Hematopoietic multipotent progenitor cell treated with erythropoietin and hydrocortisone succinate and interleukin-3 and kit ligand, for 17 days (in vitro differentiated cells): ENCODE results near the gene DPP9.
"Not testable (repeated sequence)": the region's sequence is repeated elsewhere in the genome, so short reads cannot be mapped to it uniquely, and the experiment has no call there.

Experiments used
- DNase-seq: peaks from one replicate; pipeline ENCODE4 v3.0.0-alpha.2; 2015; ENCODE audit warnings: low spot score

Gene DPP9

DNA sequence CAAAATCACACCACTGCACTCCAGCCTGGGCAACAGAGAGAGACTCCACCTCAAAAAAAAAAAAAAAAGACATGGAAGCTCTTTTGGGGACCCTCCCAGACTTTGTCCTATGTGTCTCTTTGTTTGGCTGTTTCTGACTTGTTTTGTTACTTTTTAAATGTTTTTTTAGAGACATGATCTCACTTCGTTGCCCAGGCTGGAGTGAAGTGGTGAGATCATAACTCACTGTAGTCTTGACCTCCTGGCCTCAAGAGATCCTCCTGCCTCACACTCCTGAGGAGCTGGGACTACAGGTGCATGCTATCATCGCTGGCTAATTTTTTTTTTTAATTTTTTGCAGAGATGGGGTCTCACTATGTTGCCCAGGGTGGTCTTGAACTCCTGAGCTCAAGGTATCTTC lies 16.4 kb upstream of the DPP9 start:
- DNase-seq: no peak

GRCh38 chr19:4738734-4739133 lies 15.1 kb upstream of the DPP9 start:
- no peak for DNase-seq

- DNase-seq: no peak
These were observed 14.4 kb upstream of the DPP9 start for GRCh38 chr19:4737955-4738600.

DNA sequence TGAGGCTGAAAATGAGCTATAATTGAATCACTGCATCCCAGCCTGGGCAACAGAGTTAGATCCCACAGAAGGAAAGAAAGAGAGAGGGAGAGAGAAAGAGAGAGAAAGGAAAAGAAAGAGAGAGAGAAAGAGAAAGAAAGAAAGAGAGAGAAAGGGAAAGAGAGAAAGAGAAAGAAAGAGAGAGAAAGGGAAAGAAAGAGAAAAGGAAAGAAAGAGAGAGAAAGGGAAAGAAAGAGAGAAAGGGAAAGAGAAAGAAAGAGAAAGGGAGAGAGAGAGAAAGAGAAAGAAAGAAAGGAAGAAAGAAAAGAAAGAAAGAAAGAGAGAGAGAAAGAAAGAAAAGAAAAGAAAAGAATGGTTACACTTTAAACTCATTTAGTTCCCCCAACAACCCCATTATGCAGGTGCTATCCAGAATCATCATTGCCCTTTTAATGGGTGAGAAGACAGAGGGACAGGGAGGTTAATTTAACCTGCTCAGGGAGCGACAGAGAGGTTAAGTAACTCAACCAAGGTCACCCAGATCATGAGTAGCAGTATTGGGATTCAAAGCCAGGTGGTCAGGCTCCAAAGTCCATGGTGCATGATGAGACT lies 10.2 kb upstream of the DPP9 start:
- DNase-seq: no peak

DNA sequence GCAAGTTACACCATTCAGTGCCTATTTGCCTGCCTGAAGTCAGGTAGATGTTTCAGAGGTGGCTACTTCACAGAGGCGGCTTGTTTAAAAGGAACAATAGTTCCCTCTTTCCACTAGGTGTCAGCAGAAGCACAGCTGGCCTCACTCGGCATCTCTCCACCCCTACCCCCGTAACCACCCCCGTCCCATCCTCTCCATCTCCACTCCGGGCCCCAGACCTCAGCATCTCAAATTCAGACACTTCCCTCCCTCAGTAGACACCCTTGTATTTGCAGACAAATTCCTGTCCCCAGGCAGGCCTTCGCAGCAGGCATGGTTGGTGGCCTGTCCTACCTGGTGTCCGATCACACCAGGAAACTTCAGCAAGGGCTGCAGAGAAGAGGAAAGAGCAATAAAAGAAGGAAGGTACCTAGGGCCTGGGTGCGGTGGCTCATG lies 9.1 kb upstream of the DPP9 start:
- DNase-seq: peak; percentile 44

GRCh38 chr19:4730740-4731171 lies 7.1 kb upstream of the DPP9 start:
- peak; percentile 63 for DNase-seq

- DNase-seq: no peak
These were observed 5.2 kb upstream of the DPP9 start for GRCh38 chr19:4728871-4729270.

- peak; percentile 16 for DNase-seq
These were observed 709 bp downstream of the DPP9 start for GRCh38 chr19:4722671-4723594.

DNA sequence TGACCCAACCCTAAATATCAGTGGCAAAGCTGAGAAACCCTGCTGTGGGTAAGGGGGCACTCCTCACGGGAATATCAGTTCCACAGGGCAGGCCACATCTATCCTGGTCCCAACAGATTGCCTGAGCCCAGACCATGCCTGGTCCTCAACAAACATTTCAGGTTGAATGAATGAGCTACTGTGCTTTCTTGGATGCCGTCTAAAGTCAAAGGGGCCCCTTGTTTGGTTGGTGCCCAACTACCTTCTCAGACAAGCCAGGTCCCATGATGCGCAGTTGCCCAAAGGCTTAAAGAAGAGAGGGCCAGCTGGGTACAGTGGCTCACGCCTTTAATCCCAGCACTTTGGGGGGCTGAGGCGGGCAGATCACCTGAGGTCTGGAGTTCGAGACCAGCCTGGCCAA lies 2.4 kb downstream of the DPP9 start:
- DNase-seq: no peak

DNA sequence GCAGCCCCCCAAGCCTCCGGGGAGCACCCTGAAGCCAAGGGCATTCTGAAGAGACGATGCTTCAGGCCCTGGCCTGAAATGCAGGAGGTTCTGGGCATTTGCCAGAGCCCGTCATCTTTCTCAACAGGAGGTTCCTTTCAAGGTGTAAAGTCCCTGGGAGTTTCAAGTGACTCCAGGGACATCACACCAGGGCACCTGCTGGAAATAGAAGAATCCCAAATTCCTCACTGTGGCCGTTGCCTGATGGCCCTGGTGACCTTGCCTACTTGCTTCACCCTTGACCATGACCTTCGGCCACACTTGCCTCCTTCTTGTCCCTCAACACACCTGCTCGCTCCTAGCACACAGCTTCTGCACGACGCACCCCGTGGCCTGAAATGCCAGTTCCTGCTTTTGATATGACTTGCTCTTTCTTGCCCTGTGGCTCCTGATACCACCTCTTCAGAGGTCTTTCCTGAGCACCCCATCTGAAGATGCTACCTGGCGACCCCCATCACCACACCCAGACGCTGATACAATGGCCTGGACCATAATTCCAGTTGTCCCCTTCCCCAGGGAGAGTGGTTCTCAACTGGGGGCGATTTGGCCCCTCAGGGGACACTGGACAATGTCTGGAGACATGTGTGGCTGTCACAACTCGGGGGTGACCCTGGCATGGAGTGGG lies 3.5 kb downstream of the DPP9 start:
- no peak for DNase-seq

- DNase-seq: no peak
These were observed 4.2 kb downstream of the DPP9 start for GRCh38 chr19:4719499-4719866.

DNA sequence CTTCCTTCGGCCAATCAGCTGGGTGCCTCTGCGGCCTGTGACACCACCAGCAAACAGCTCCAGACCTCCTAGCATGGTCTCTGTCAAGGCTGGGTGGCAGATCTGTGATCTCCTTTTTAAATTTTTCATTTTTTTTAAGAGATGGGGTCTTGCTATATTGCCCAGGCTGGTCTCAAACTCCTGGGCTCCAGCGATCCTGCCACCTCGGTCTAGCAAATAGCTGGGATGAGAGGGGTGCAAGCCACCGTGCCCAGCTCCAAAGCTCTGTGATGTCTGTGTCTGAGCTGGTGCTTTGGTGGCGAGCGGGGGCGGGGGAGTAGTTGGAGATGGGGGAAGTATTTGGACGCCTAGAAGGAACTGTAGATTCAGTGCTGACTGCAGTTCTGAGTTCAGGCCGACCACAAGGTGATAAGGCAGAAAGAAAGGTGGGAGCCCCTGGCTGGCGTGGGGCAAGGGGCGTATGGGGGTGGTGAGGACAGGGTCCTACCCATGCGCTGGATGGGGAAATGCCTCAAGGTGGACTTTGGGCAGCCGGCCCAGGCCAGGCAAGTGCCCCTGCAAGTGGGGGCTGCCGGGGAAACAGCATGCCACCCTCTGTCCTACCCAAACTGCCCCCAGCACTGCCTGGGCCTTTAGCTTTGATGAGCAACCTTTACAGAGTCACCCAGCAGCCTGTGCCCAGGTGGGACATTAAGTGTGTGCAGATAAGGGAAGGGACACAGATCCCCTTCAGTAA lies 5.5 kb downstream of the DPP9 start:
- DNase-seq: no peak

- no peak for DNase-seq
These were observed 6.3 kb downstream of the DPP9 start for GRCh38 chr19:4717191-4717965.

GRCh38 chr19:4715529-4716221 lies 8.0 kb downstream of the DPP9 start:
- no peak for DNase-seq

- not testable (repeated sequence) for DNase-seq
These were observed 8.5 kb downstream of the DPP9 start for GRCh38 chr19:4715178-4715528.

DNA sequence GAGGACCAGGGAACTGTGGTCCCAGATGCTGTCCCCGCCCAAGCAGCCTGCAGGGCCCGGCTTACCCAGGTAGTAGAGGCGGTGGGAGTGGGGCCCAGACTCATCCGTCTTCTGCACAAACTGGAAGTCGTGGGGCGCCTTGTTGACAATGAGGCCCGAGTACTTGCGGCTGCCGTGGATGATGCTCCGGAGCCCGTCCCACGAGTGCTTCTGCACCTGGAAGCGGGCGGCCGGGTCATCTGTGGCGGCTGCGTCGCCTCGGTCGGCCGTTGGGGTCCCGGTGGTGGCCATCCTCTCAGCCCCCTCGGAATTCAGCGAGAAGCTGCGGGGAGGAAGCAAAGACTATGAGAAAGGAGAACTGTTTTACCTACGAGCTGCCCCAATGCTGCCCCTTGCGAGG lies 9.6 kb downstream of the DPP9 start:
- no peak for DNase-seq

DNA sequence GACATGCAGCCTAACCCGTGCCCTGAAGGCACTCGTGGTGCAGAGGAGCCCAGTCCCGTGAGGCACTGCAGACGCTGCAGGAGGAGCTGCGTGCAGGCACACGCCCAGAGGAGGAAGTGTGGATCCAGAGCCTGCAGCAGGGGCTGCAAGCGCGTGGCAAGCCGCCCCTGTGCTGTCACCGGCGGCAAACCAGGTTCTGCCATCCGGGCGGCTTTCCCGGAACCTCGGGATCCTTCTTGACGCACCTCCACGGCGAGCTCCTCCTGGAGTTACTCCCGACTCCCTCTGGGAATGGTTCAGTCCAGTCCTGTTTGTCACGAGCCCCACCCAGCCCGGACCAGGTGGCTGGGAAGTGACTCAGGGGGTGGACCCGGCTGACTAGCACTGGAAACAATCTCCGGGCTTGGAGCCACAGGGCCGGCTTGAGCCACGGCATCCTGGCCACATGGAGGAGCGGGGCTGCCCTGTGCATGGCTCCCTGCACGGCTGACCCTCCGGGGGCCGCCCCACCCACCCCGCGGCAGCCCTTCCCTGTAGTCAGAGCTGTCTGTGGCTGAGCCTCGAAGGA lies 10.2 kb downstream of the DPP9 start:
- DNase-seq: no peak

DNA sequence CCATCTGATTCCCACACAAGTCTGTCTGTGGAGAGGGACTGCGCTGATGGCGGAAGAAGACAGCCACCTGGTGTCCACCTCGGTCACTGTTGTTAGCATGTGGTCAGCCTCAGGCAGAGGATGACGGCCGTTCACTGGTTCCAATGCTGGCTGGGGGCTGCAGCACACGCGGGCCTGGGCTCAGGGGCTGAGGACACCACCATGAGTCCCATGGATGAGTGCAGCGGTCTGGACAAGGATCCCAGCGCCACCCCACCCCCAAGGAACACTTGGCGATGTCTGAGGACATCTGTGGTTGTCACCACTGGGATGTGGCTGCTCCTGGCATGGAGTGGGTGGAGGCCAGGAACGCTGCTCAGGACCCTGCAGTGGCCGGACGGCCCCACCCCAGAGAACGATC lies 10.9 kb downstream of the DPP9 start:
- no peak for DNase-seq

DNA sequence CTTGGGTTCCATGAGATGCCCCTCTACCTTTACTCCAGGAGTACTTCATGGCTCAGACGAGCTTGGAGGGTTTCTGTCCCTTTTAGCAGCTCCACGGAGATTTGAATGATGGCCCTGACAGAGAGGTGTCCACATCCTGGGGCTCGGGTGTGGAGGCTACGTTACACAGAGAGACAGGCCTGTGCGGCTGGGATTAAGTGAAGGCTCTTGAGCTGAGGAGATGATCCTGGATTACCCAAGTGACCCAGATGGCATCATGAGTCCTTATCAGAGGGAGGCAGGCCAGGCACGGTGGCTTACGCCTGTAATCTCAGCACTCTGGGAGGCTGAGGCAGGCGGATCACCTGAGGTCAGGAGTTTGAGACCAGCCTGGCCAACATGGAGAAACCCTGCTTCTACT lies 12.4 kb downstream of the DPP9 start:
- DNase-seq: no peak

- no peak for DNase-seq
These were observed 13.4 kb downstream of the DPP9 start for GRCh38 chr19:4710281-4710600.
